ENCODE results near the gene TRIM33. TPM values are rescaled to one million over a fixed set of nuclear protein-coding genes. Genes with fewer than 3 reads are reported as not detected.

TRIM33 gene
- total and polyA plus RNA-seq, 2 of the 8 experiments (the other 6 are each of a cell fraction or from before 2014, with no cell fraction given): 17.1 to 52.3 TPM

DNA sequence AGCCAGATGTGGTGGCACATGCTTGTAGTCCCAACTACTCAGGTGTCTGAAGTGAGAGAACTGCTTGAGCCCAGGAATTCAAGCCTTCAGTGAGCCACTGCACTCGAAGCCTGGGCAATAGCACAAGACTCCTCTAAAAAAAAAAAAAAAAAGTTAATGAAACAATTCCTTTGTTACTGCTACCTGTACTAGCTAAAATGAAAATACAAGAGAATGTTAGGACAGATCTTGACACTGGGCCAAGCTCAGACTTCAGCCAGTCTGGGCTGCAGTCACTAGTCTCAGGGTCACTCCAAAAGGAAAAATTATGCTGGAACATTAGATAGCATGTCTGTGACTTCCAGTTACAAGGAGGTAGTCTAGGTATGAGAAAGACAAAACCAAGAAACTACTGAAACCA is 56.5 kb downstream of the TRIM33 start:
- no peak overlapping the region for H3K4me2 ChIP-seq (ENCODE audit: insufficient read depth in 1 of 2, low read depth in 2 of 2, low read length in 2 of 2)
- POLR2A ChIA-PET (ENCODE audit: partially characterized antibody): interaction anchor here (0.6 to 2.5 kb wide), 3 partner anchors 9 to 56 kb away, joined by 3 to 8 read pairs (median 3); partner anchors contain the start of gene TRIM33
- peaks cover 2 to 21% (median 11%) of the 10 kb centered on the region in 4 experiments; a peak in 7 of 8 replicates for H3K36me3 ChIP-seq (ENCODE audit: control insufficient read depth in 2 of 4, insufficient read depth in 4 of 4, low read length in 3 of 4)
- H2BK15ac ChIP-seq (ENCODE audit: low read length): no peak overlapping the region
- no peak overlapping the region for H3K27ac ChIP-seq (ENCODE audit: low read depth, low read length)
- no peak overlapping the region for H2BK120ac ChIP-seq (replicated peaks; ENCODE audit: low read depth, low read length)
- CTCF ChIA-PET (ENCODE audit: partially characterized antibody): interaction anchor here (0.6 to 1.3 kb wide), 2 partner anchors 108 to 162 kb away, joined by 3 read pairs; no protein-coding TSS in a partner anchor
- no peak overlapping the region for H3K56ac ChIP-seq (replicated peaks; ENCODE audit: insufficient read length, low read depth, low read length)
- peaks cover 0 to 5% of the 10 kb centered on the region in 2 experiments; a peak in 1 of 4 replicates for H3K79me2 ChIP-seq (ENCODE audit: control insufficient read depth in 1 of 2, insufficient read depth in 2 of 2, low read length in 2 of 2)
- peaks cover 2% of the 10 kb centered on the region; the same call in 1 of the 2 replicates for H3K79me1 ChIP-seq (ENCODE audit: low read depth, low read length)
- no peak overlapping the region for H3K23ac ChIP-seq (ENCODE audit: insufficient read length)
- H3K18ac ChIP-seq (ENCODE audit: extremely low read depth, low read length): no peak overlapping the region
- WGBS, 2 experiments (ENCODE audit: extremely low coverage in 1 of 2, insufficient coverage in 1 of 2, insufficient read length in 1 of 2, insufficient replicate concordance in 2 of 2, low coverage in 1 of 2, low lambda C conversion rate in 2 of 2, missing lambda C conversion rate in 1 of 2): 80% methylated on average over 1 of the region's 1 CpG; no CpG with 5 or more reads in 1 of the 2 experiments
- H3K23me2 ChIP-seq (ENCODE audit: low read depth, low read length): no peaks in the 10 kb centered on the region
- H2BK20ac ChIP-seq (ENCODE audit: low read length): no peak overlapping the region
- FAIRE-seq (no peak), DNase-seq (ENCODE audit: low read depth in 1 of 2, low spot score in 2 of 2) (no peak)
- peaks cover 0 to 4% of the 10 kb centered on the region in 2 experiments for H4K20me1 ChIP-seq (replicated peaks in 1 of 2; ENCODE audit: control insufficient read depth in 1 of 2, insufficient read depth in 2 of 2, low read length in 2 of 2)
- no peak overlapping the region for H3K9ac ChIP-seq (replicated peaks in 1 of 4; ENCODE audit: extremely low read depth in 1 of 4, low read depth in 3 of 4, low read length in 3 of 4)
- H2AFZ ChIP-seq (ENCODE audit: low read length): no peak overlapping the region
- H3K4ac ChIP-seq (replicated peaks; ENCODE audit: insufficient read length, low read depth, low read length): no peak overlapping the region
- no peaks in the 10 kb centered on the region for H3K27me3 ChIP-seq (replicated peaks in 1 of 4; ENCODE audit: control insufficient read depth in 3 of 4, extremely low read depth in 1 of 4, insufficient read depth in 3 of 4, low read length in 3 of 4)
- H2BK12ac ChIP-seq (ENCODE audit: low read depth, low read length): no peak overlapping the region
- H3K4me3 ChIP-seq (ENCODE audit: extremely low read depth in 1 of 4, insufficient read depth in 2 of 4, low read depth in 3 of 4, low read length in 4 of 4): no peak overlapping the region
- H2AK5ac ChIP-seq (ENCODE audit: low read depth, low read length): no peak overlapping the region
- no peaks in the 10 kb centered on the region for H3K9me3 ChIP-seq (ENCODE audit: insufficient read depth in 2 of 2, low read depth in 1 of 2, low read length in 1 of 2)
- H3K14ac ChIP-seq (ENCODE audit: insufficient read length): no peak overlapping the region
- H2BK5ac ChIP-seq (ENCODE audit: low read depth, low read length): no peak overlapping the region
- H4K91ac ChIP-seq (replicated peaks; ENCODE audit: insufficient read length, low read length): no peak overlapping the region
- H4K5ac ChIP-seq (ENCODE audit: insufficient read length, low read depth, low read length): no peak overlapping the region
- H3K4me1 ChIP-seq (replicated peaks in 1 of 4; ENCODE audit: control insufficient read depth in 3 of 4, insufficient read depth in 4 of 4, low read length in 3 of 4): no peaks in the 10 kb centered on the region
- no peak overlapping the region for H4K8ac ChIP-seq (ENCODE audit: extremely low read depth, insufficient read depth, low read length)
- TF ChIP-seq EP300 (IDR thresholded peaks at IDR 0.05; ENCODE audit: borderline replicate concordance in 1 of 2, low read depth in 2 of 2, low read length in 2 of 2) (no peak), HDAC6 (IDR thresholded peaks at IDR 0.05; ENCODE audit: low read depth, low read length) (no peak), BCL11A (IDR thresholded peaks at IDR 0.05; ENCODE audit: low read depth in 2 of 2, low read length in 2 of 2) (no peak), CTCF (IDR thresholded peaks at IDR 0.05; ENCODE audit: control extremely low read depth in 1 of 3, insufficient read depth in 1 of 3, low read depth in 1 of 3, low read length in 3 of 3) (no peak), BRCA1 (IDR thresholded peaks at IDR 0.05; ENCODE audit: low read depth, low read length) (no peak), SRF (IDR thresholded peaks at IDR 0.05; ENCODE audit: low read depth, low read length) (no peak), HDAC2 (IDR thresholded peaks at IDR 0.05; ENCODE audit: borderline replicate concordance in 1 of 2, low read depth in 2 of 2, low read length in 2 of 2) (no peak), NRF1 (IDR thresholded peaks at IDR 0.05; ENCODE audit: low read depth, low read length) (no peak), SAP30 (IDR thresholded peaks at IDR 0.05; ENCODE audit: insufficient read depth, insufficient replicate concordance, low read length) (no peak)
